Measurements from ENCODE around the gene GPR152. TPM values are rescaled to one million over a fixed set of nuclear protein-coding genes. Genes with fewer than 3 reads are reported as not detected.

GPR152 gene
- total and polyA plus RNA-seq, 2 of the 8 experiments (the other 6 are each of a cell fraction or from before 2014, with no cell fraction given): not detected

DNA sequence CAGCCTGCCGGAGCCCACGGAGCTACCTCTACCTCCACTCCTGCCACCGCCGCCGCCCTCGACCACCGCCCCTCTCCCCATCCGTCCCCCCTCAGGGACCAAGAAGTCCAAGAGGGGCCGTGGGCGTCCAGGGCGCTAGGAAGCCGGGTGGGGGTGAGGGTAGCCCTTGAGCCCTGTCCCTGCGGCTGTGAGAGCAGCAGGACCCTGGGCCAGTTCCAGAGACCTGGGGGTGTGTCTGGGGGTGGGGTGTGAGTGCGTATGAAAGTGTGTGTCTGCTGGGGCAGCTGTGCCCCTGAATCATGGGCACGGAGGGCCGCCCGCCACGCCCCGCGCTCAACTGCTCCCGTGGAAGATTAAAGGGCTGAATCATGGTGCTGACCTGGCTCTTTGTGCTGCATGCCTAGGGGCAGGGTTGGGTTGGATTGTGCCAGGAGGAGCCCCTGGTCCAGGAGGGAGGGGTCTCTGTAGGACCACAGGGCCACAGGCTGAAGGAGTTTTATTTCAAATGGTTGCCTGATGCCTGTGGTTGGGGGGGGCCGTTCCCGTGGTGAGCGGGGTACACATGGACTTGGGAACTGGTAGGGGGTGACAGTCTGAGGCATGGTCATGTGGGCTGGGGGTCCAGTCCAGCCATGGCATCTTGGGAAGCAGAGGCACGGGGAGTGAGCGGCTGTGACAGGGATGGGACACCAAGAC, 17.4 kb downstream of the GPR152 start:
- no peaks in the 10 kb centered on the region for H3K79me1 ChIP-seq (ENCODE audit: low read depth, low read length)
- no peaks in the 10 kb centered on the region for H3K79me2 ChIP-seq (ENCODE audit: control insufficient read depth in 1 of 2, insufficient read depth in 2 of 2, low read length in 2 of 2)
- H2BK5ac ChIP-seq (ENCODE audit: low read depth, low read length): peak overlapping the region; percentile 87
- TF ChIP-seq SAP30 (IDR thresholded peaks at IDR 0.05; ENCODE audit: insufficient read depth, insufficient replicate concordance, low read length) (no peak), BRCA1 (IDR thresholded peaks at IDR 0.05; ENCODE audit: low read depth, low read length) (no peak)
- 91% methylated on average over 13 of the region's 26 CpGs; no CpG with 5 or more reads in 1 of the 2 experiments for WGBS, 2 experiments (ENCODE audit: extremely low coverage in 1 of 2, insufficient coverage in 1 of 2, insufficient read length in 1 of 2, insufficient replicate concordance in 2 of 2, low coverage in 1 of 2, low lambda C conversion rate in 2 of 2, missing lambda C conversion rate in 1 of 2)
- H4K8ac ChIP-seq (ENCODE audit: extremely low read depth, insufficient read depth, low read length): peak overlapping the region; percentile 51; the same call in 1 of the 2 replicates
- FAIRE-seq (no peak), DNase-seq (ENCODE audit: low read depth in 1 of 2, low spot score in 2 of 2) (no peak)
- H2BK120ac ChIP-seq (replicated peaks; ENCODE audit: low read depth, low read length): no peak overlapping the region
- H3K4ac ChIP-seq (replicated peaks; ENCODE audit: insufficient read length, low read depth, low read length): no peak overlapping the region
- CTCF ChIA-PET (ENCODE audit: partially characterized antibody): interaction anchor here (0.6 to 1.8 kb wide), 3 partner anchors 43 to 58 kb away, joined by 3 to 5 read pairs (median 3); no protein-coding TSS in a partner anchor
- no peaks in the 10 kb centered on the region for H3K9me3 ChIP-seq (ENCODE audit: insufficient read depth in 2 of 2, low read depth in 1 of 2, low read length in 1 of 2)
- H2BK12ac ChIP-seq (ENCODE audit: low read depth, low read length): peak overlapping the region; percentile 87; the same call in 1 of the 2 replicates
- no peak overlapping the region for H2AK5ac ChIP-seq (ENCODE audit: low read depth, low read length)
- H2BK20ac ChIP-seq (ENCODE audit: low read length): no peak overlapping the region
- H3K18ac ChIP-seq (ENCODE audit: extremely low read depth, low read length): no peak overlapping the region
- H3K4me1 ChIP-seq (replicated peaks in 1 of 4; ENCODE audit: control insufficient read depth in 3 of 4, insufficient read depth in 4 of 4, low read length in 3 of 4): peaks cover 0 to 17% (median 14%) of the 10 kb centered on the region in 4 experiments; a peak in 6 of 7 replicates
- H3K27ac ChIP-seq (ENCODE audit: low read depth, low read length): peak overlapping the region; percentile 80; the same call in 1 of the 2 replicates
- no peaks in the 10 kb centered on the region for H3K23me2 ChIP-seq (ENCODE audit: low read depth, low read length)
- H3K56ac ChIP-seq (replicated peaks; ENCODE audit: insufficient read length, low read depth, low read length): no peak overlapping the region
- no peak overlapping the region for H4K5ac ChIP-seq (ENCODE audit: insufficient read length, low read depth, low read length)
- peaks cover 6 to 29% (median 15%) of the 10 kb centered on the region in 4 experiments; a peak in 7 of 8 replicates for H3K36me3 ChIP-seq (ENCODE audit: control insufficient read depth in 2 of 4, insufficient read depth in 4 of 4, low read length in 3 of 4)
- peaks cover 0 to 20% of the 10 kb centered on the region in 2 experiments for H4K20me1 ChIP-seq (replicated peaks in 1 of 2; ENCODE audit: control insufficient read depth in 1 of 2, insufficient read depth in 2 of 2, low read length in 2 of 2)
- no peaks in the 10 kb centered on the region for H3K27me3 ChIP-seq (replicated peaks in 1 of 4; ENCODE audit: control insufficient read depth in 3 of 4, extremely low read depth in 1 of 4, insufficient read depth in 3 of 4, low read length in 3 of 4)
- H3K23ac ChIP-seq (ENCODE audit: insufficient read length): no peak overlapping the region
- no peak overlapping the region for H2AFZ ChIP-seq (ENCODE audit: low read length)
- no peak overlapping the region; the same call in 1 of the 2 replicates for H2BK15ac ChIP-seq (ENCODE audit: low read length)
- H3K4me3 ChIP-seq (ENCODE audit: extremely low read depth in 1 of 4, insufficient read depth in 2 of 4, low read depth in 3 of 4, low read length in 4 of 4): no peak overlapping the region
- POLR2A ChIA-PET (ENCODE audit: partially characterized antibody): interaction anchor here (1.0 to 12.5 kb wide), 8 partner anchors 10 to 43 kb away, joined by 3 to 104 read pairs (median 6); partner anchors contain the start of genes CARNS1, GPR152, PPP1CA and RAD9A
- H3K4me2 ChIP-seq (ENCODE audit: insufficient read depth in 1 of 2, low read depth in 2 of 2, low read length in 2 of 2): no peak overlapping the region
- no peak overlapping the region for H3K14ac ChIP-seq (ENCODE audit: insufficient read length)
- H4K91ac ChIP-seq (replicated peaks; ENCODE audit: insufficient read length, low read length): no peak overlapping the region
- H3K9ac ChIP-seq (replicated peaks in 1 of 4; ENCODE audit: extremely low read depth in 1 of 4, low read depth in 3 of 4, low read length in 3 of 4): 0 out of 7 replicates have a peak overlapping the region, but pooled peaks of 1 of the 4 experiments have one; percentile 22

Measured in H1 (cell line).